Testis (tissue), 2 donors: ENCODE measurements around the gene C2CD4D.

Experiments
- CTCF ChIP-seq, 3 experiments: fragments of 450-650 bp in 2 of 3; fragments of 200-600 bp in 1 of 3; sonication (generic) in 1 of 3; IDR thresholded peaks; one replicate each; pipeline ENCODE4 v1.5.1; 2016 to 2019; ENCODE audit warnings: antibody characterized with exemption in 3 of 3, mild to moderate bottlenecking in 2 of 3, moderate library complexity in 1 of 3
- POLR2A ChIP-seq: fragments of 450-650 bp; IDR thresholded peaks from one replicate; pipeline ENCODE4 v1.6.1; 2017; ENCODE audit warnings: antibody characterized with exemption, mild to moderate bottlenecking, moderate library complexity

- TF ChIP-seq CTCF (IDR thresholded peaks at IDR 0.05) (no peak), POLR2A (no peak)
These were observed 35.9 kb upstream of the C2CD4D start for GRCh38 chr1:151875419-151876097.
